ENCODE measurements around the gene SAMD10.

The SAMD10 gene

GRCh38 chr20:63980806-63981728, 1.6 kb upstream of the SAMD10 start, which contains the start of gene PRPF6:
TSS of gene PRPF6 (plus strand) at chr20:63981132. CDS start at chr20:63981246, 114 bp downstream.
- H2AFZ ChIP-seq = peak within 1 kb of the TSS; percentile 99
- peaks cover 11% of the 10 kb centered on the region for H3K79me2 ChIP-seq
- H3K27me3 ChIP-seq (ENCODE audit: control insufficient read depth, insufficient read depth, low read length) = no peaks in the 10 kb centered on the region
- peak within 1 kb of the TSS; percentile 57 for H3K4me2 ChIP-seq (ENCODE audit: low read length)
- H3K9me3 ChIP-seq (ENCODE audit: control insufficient read depth, low read length) = no peaks in the 10 kb centered on the region
- H3K36me3 ChIP-seq (ENCODE audit: control insufficient read depth, insufficient read depth, low read length) = no peaks in the 10 kb centered on the region
- H3K27ac ChIP-seq = peak within 1 kb of the TSS; percentile 90
- TF ChIP-seq CTCF (IDR thresholded peaks at IDR 0.05) = peak; percentile 92
- H3K4me3 ChIP-seq (ENCODE audit: low read depth, low read length) = peak within 1 kb of the TSS; percentile 73
- H3K4me1 ChIP-seq = peaks cover 11% of the 10 kb centered on the region
- peak within 1 kb of the TSS; percentile 93 for H3K9ac ChIP-seq

GRCh38 chr20:63980317-63980805, 919 bp upstream of the SAMD10 start:
- Histone ChIP-seq H3K9ac (no peak overlapping the region), H3K79me2 (peaks cover 10% of the 10 kb centered on the region), H2AFZ (peak overlapping the region; percentile 99), H3K4me2 (ENCODE audit: low read length) (peak overlapping the region; percentile 57), H3K4me3 (ENCODE audit: low read depth, low read length) (peak overlapping the region; percentile 73), H3K9me3 (ENCODE audit: control insufficient read depth, low read length) (no peaks in the 10 kb centered on the region), H3K4me1 (peaks cover 11% of the 10 kb centered on the region), H3K36me3 (ENCODE audit: control insufficient read depth, insufficient read depth, low read length) (no peaks in the 10 kb centered on the region), H3K27me3 (ENCODE audit: control insufficient read depth, insufficient read depth, low read length) (no peaks in the 10 kb centered on the region), H3K27ac (peak overlapping the region; percentile 90)
- TF ChIP-seq CTCF (IDR thresholded peaks at IDR 0.05) = no peak

GRCh38 chr20:63979229-63979556, 249 bp downstream of the SAMD10 start:
- Histone ChIP-seq H3K79me2 (peaks cover 7% of the 10 kb centered on the region), H3K27ac (peak overlapping the region; percentile 90), H3K36me3 (ENCODE audit: control insufficient read depth, insufficient read depth, low read length) (no peaks in the 10 kb centered on the region), H3K4me1 (peaks cover 11% of the 10 kb centered on the region), H3K9ac (peak overlapping the region; percentile 25), H3K4me3 (ENCODE audit: low read depth, low read length) (peak overlapping the region; percentile 63), H2AFZ (peak overlapping the region; percentile 56), H3K4me2 (ENCODE audit: low read length) (peak overlapping the region; percentile 72), H3K9me3 (ENCODE audit: control insufficient read depth, low read length) (no peaks in the 10 kb centered on the region), H3K27me3 (ENCODE audit: control insufficient read depth, insufficient read depth, low read length) (no peaks in the 10 kb centered on the region)
- no peak for TF ChIP-seq CTCF (IDR thresholded peaks at IDR 0.05)

GRCh38 chr20:63978319-63979228, 868 bp downstream of the SAMD10 start:
- no peak for TF ChIP-seq CTCF (IDR thresholded peaks at IDR 0.05)
- no peaks in the 10 kb centered on the region for H3K27me3 ChIP-seq (ENCODE audit: control insufficient read depth, insufficient read depth, low read length)
- H3K4me1 ChIP-seq = peaks cover 11% of the 10 kb centered on the region
- H3K9me3 ChIP-seq (ENCODE audit: control insufficient read depth, low read length) = no peaks in the 10 kb centered on the region
- no peaks in the 10 kb centered on the region for H3K36me3 ChIP-seq (ENCODE audit: control insufficient read depth, insufficient read depth, low read length)
- H3K27ac ChIP-seq = peak overlapping the region; percentile 90
- H3K9ac ChIP-seq = peak overlapping the region; percentile 25
- peak overlapping the region; percentile 63 for H3K4me3 ChIP-seq (ENCODE audit: low read depth, low read length)
- H2AFZ ChIP-seq = peak overlapping the region; percentile 56
- peaks cover 7% of the 10 kb centered on the region for H3K79me2 ChIP-seq
- peak overlapping the region; percentile 72 for H3K4me2 ChIP-seq (ENCODE audit: low read length)

Measured in parathyroid adenoma (tissue), 2 donors.